K562 (cell line): ENCODE data around the gene PLCB4. TPM values are rescaled to one million over a fixed set of nuclear protein-coding genes. Genes with fewer than 3 reads are reported as not detected.

ENCODE experiments used
- ATAC-seq: fragments of 200-7000 bp; cut with Tn5 transposase; 3 replicates; pipeline ENCODE4 v1.9.1; 2020; ENCODE audit warnings: moderate library complexity
- BruUV-seq: library from RNA; stranded (reverse); fragments of 400-500 nt; replicated peaks from 2 replicates; lab custom pipeline; 2021; lab: Mats Ljungman, UMichigan
- CTCF ChIA-PET: fragments of 300-600 bp; formaldehyde crosslinking; extraction: SDS; loops from one replicate; lab custom pipeline; 2021; ENCODE audit warnings: low intra/inter-chr PET ratio; lab: Yijun Ruan, JAX
- POLR2A ChIA-PET: fragments of 300-600, 350-650 bp; sonication (Branson Sonifier 250); formaldehyde crosslinking; extraction: SDS; loops from one replicate; lab custom pipeline; 2021; ENCODE audit warnings: antibody characterized with exemption, inconsistent platforms; lab: Yijun Ruan, JAX
- DNase-seq, 4 experiments: peaks; one replicate each; pipeline versions ENCODE4 v3.0.0 to v3.0.0-alpha.2; 2011 to 2018; ENCODE audit warnings: low spot score in 3 of 4, mixed read lengths in 3 of 4; ENCODE audit errors: extremely low read depth in 1 of 4
- FAIRE-seq: peaks from 2 replicates; lab custom pipeline; 2011; peaks lifted over from hg19 to GRCh38; lab: Jason Lieb, UNC
- H2AFZ ChIP-seq: 2 replicates; pipeline ENCODE4 v1.6.0; 2011; ENCODE audit warnings: low read depth, low read length, control low read depth, inconsistent platforms
- H3K27ac ChIP-seq: fragments of 200-600 bp; 3 replicates; pipeline ENCODE4 v1.8.0; 2011; ENCODE audit warnings: low read depth, mild to moderate bottlenecking, control low read depth, inconsistent platforms, low read length, moderate library complexity, mixed read lengths; ENCODE audit errors: extremely low read depth
- H3K27me3 ChIP-seq, 2 experiments: fragments of 300-600 bp in 1 of 2; 2 replicates in 1 of 2; 3 replicates in 1 of 2; pipeline versions ENCODE4 v1.6.0 to v1.8.0; 2011; ENCODE audit warnings: inconsistent platforms in 2 of 2, low read length in 2 of 2, mild to moderate bottlenecking in 1 of 2, mixed read lengths in 1 of 2, moderate library complexity in 1 of 2; ENCODE audit not compliant: control insufficient read depth in 2 of 2, insufficient read depth in 2 of 2
- H3K36me3 ChIP-seq: fragments of 300-600 bp; 3 replicates; pipeline ENCODE4 v1.8.0; 2011; ENCODE audit warnings: mild to moderate bottlenecking, low read length, inconsistent platforms; ENCODE audit not compliant: control insufficient read depth, insufficient read depth
- H3K4me1 ChIP-seq, 2 experiments: fragments of 200-600 bp in 1 of 2; replicated peaks in 1 of 2; 2 replicates in 1 of 2; 3 replicates in 1 of 2; pipeline versions ENCODE4 v1.5.1 to v1.8.0; 2011; ENCODE audit warnings: inconsistent platforms in 2 of 2, low read length in 2 of 2, mild to moderate bottlenecking in 1 of 2, mixed read lengths in 1 of 2, moderate library complexity in 1 of 2; ENCODE audit not compliant: control insufficient read depth in 2 of 2, insufficient read depth in 2 of 2
- H3K4me2 ChIP-seq: 2 replicates; pipeline ENCODE4 v1.6.1; 2011; ENCODE audit warnings: low read length, control low read depth, inconsistent platforms, mixed read lengths; ENCODE audit not compliant: insufficient read depth
- H3K4me3 ChIP-seq: fragments of 200-600 bp; sonication (generic), shearing (Covaris generic); 2 replicates; pipeline ENCODE4 v1.5.1; 2016; ENCODE audit warnings: control low read depth, inconsistent platforms
- H3K79me2 ChIP-seq: fragments of 200-600 bp; 3 replicates; pipeline ENCODE4 v1.8.0; 2011; ENCODE audit warnings: low read length, inconsistent platforms; ENCODE audit not compliant: control insufficient read depth, insufficient read depth
- H3K9ac ChIP-seq, 2 experiments: 2 replicates each; pipeline versions ENCODE4 v1.6.0 to v1.6.1; 2011; ENCODE audit warnings: low read depth in 2 of 2, low read length in 2 of 2, control low read depth in 1 of 2, inconsistent platforms in 1 of 2, mild to moderate bottlenecking in 1 of 2, mixed read lengths in 1 of 2; ENCODE audit not compliant: insufficient read depth in 1 of 2
- H3K9me1 ChIP-seq: one replicate; pipeline ENCODE4 v1.6.0; 2011; ENCODE audit warnings: inconsistent platforms, mild to moderate bottlenecking, low read length, moderate library complexity; ENCODE audit not compliant: control insufficient read depth, insufficient read depth
- H3K9me3 ChIP-seq: replicated peaks from 2 replicates; pipeline ENCODE4 v1.5.1; 2011; ENCODE audit warnings: low read depth, low read length, inconsistent platforms; ENCODE audit not compliant: control insufficient read depth, insufficient read depth
- H4K20me1 ChIP-seq: replicated peaks from 2 replicates; pipeline ENCODE4 v1.6.1; 2011; ENCODE audit warnings: low read length, inconsistent platforms, mixed read lengths; ENCODE audit not compliant: control insufficient read depth, insufficient read depth
- BRCA1 ChIP-seq, 2 experiments: fragments of 450-650 bp in 1 of 2; sonication (generic) in 1 of 2; formaldehyde crosslinking in 1 of 2; IDR thresholded peaks; 2 replicates each; pipeline versions ENCODE4 v1.5.0 to v1.6.1; 2017 to 2020; ENCODE audit warnings: mild to moderate bottlenecking in 1 of 2, missing genetic modification reagents in 1 of 2
- CCNT2 ChIP-seq: IDR thresholded peaks from 2 replicates; pipeline ENCODE4 v1.6.1; 2011; ENCODE audit warnings: borderline replicate concordance, low read depth, mild to moderate bottlenecking, moderate library complexity, mixed read lengths, low read length; ENCODE audit not compliant: insufficient read length; ENCODE audit errors: extremely low read depth
- CHD2 ChIP-seq: IDR thresholded peaks from 2 replicates; pipeline ENCODE4 v1.6.1; 2011; ENCODE audit warnings: low read depth, low read length
- DDX20 ChIP-seq: fragments of 450-650 bp; IDR thresholded peaks from 2 replicates; pipeline ENCODE4 v1.6.1; 2016; ENCODE audit warnings: missing genetic modification characterization, low read depth, mild to moderate bottlenecking, missing compliant biosample characterization, moderate library complexity
- EGR1 ChIP-seq: fragments of 450-650 bp; conservative IDR thresholded peaks from 2 replicates; pipeline ENCODE4 v1.6.1; 2017; ENCODE audit warnings: mild to moderate bottlenecking
- FOXA3 ChIP-seq, 2 experiments: fragments of 450-650 bp in 1 of 2; sonication (generic) in 1 of 2; formaldehyde crosslinking; IDR thresholded peaks in 1 of 2; conservative IDR thresholded peaks in 1 of 2; 2 replicates each; pipeline versions ENCODE4 v1.4.0 to v1.8.0; 2020 to 2022; ENCODE audit warnings: mild to moderate bottlenecking in 2 of 2, missing genetic modification reagents in 1 of 2
- GTF3C2 ChIP-seq: IDR thresholded peaks from 3 replicates; pipeline ENCODE4 v1.6.1; 2011; ENCODE audit warnings: borderline replicate concordance, mild to moderate bottlenecking, moderate library complexity; ENCODE audit not compliant: insufficient read length; ENCODE audit errors: extremely low read depth
- NR3C1 ChIP-seq: sonication (generic); formaldehyde crosslinking; IDR thresholded peaks from 2 replicates; pipeline ENCODE4 v1.8.1; 2022; ENCODE audit warnings: missing genetic modification reagents
- TBP ChIP-seq: optimal IDR thresholded peaks from 2 replicates; pipeline ENCODE3; 2011; ENCODE audit warnings: low read depth, low read length, improper control_type of control experiment
- U2AF2 ChIP-seq: fragments of 200-400 bp; formaldehyde crosslinking; optimal IDR thresholded peaks from 2 replicates; pipeline ENCODE3; 2017; ENCODE audit warnings: low read depth, mild to moderate bottlenecking, low read length
- ZNF398 ChIP-seq: fragments of 250-450 bp; sonication (Bioruptor Pico); IDR thresholded peaks from 2 replicates; pipeline ENCODE4 v1.8.0; 2021; ENCODE audit warnings: moderate library complexity, mild to moderate bottlenecking, inconsistent platforms
- ZNF436 ChIP-seq: fragments of 250-450, 450-650 bp; sonication (Bioruptor Pico); formaldehyde crosslinking; IDR thresholded peaks from 2 replicates; pipeline ENCODE4 v1.7.0; 2020; ENCODE audit warnings: mild to moderate bottlenecking
- ZNF583 ChIP-seq: fragments of 250-450 bp; sonication (Bioruptor Pico); IDR thresholded peaks from 2 replicates; pipeline ENCODE4 v1.4.0; 2020
- WGBS: fragments of 100-300 bp; shearing (Covaris generic); methylation state at CpG from one replicate; pipeline ENCODE4 v1.1.6; 2016; ENCODE audit warnings: low coverage, mixed read lengths; ENCODE audit not compliant: insufficient coverage; ENCODE audit errors: missing lambda C conversion rate; 5-methylcytosine and 5-hydroxymethylcytosine counted together
- in situ Hi-C: fragments of 300-500 bp; cut with MboI; formaldehyde crosslinking; loops from 4 replicates; pipeline ENCODE4 v1.15.0; 2018; ENCODE audit warnings: inconsistent platforms, mixed read lengths
- intact Hi-C: fragments of 100-400 bp; cut with micrococcal nuclease; formaldehyde crosslinking; loops from 2 replicates; pipeline ENCODE4 v1.14.2; 2022
- polyA plus RNA-seq, 8 experiments: library from polyadenylated mRNA; depleted of rRNA in 4 of 8; stranded (reverse) in 5 of 8; unstranded in 3 of 8; fragments of >200 nt; fragmentation: Nextera tagmentation in 2 of 8; fragmentation: Illumina TruSeq in 1 of 8; extraction: Ambion mirVana in 2 of 8; extraction: Trizol in 1 of 8; gene quantifications; 2 replicates each; pipeline versions ENCODE4 v1.2.1 to v1.2.3, GENCODE V29; 2011 to 2014; ENCODE audit warnings: inconsistent platforms in 1 of 8, missing spikeins in 1 of 8
- total RNA-seq, 7 experiments: library from RNA; depleted of rRNA in 6 of 7; stranded (reverse); fragments of >200 nt in 6 of 7; fragmentation: Illumina TruSeq in 2 of 7; extraction: Trizol in 2 of 7; gene quantifications; 2 replicates each; pipeline versions ENCODE4 v1.2.1 to v1.2.3, GENCODE V29; 2011 to 2021; ENCODE audit warnings: low replicate concordance in 1 of 7
- TF ChIP-seq, protein P1 (sequence below): sonication (generic); IDR thresholded peaks from 2 replicates; pipeline ENCODE4 v1.6.1; 2016
- TF ChIP-seq, protein P2 (sequence below): fragments of 450-650 bp; formaldehyde crosslinking; IDR thresholded peaks from 2 replicates; pipeline ENCODE4 v1.4.0; 2020; ENCODE audit warnings: mild to moderate bottlenecking, moderate library complexity

Gene PLCB4
- total and polyA plus RNA-seq, 9 of the 15 experiments (the other 6 are each of a cell fraction or from before 2014, with no cell fraction given): 0.20 to 2.9 (median 0.52) TPM

DNA sequence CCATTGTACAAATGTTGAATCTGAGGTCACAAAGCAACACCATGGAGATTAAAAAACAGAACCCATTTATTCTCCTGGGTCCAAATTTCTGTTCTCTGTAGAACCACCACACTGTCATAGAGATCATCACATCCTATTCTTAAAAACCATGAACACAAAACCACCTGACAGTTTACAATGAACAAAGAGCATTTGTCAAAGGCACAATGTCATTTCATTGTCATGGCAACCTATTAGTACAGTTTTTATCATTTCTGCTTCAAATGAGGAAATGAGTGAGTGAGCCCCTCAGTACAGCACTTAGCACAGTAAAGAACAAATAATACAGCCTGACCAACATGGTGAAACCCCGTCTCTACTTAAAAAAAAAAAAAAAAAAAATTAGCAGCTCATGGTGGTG, 422.4 kb downstream of the PLCB4 start:
- CTCF ChIA-PET: no interaction called here
- no peak for FAIRE-seq
- TF ChIP-seq BRCA1 (IDR thresholded peaks at IDR 0.05) (no peak), BRCA1 (CRISPR knock-in tag; IDR thresholded peaks at IDR 0.05) (no peak), NR3C1 (no peak), U2AF2 (no peak), ZNF436 (no peak), ZNF398 (CRISPR knock-in tag) (no peak), CCNT2 (no peak), EGR1 (no peak), GTF3C2 (no peak), ZNF583 (CRISPR knock-in tag) (no peak), DDX20 (no peak), FOXA3 (CRISPR knock-in tag; conservative IDR thresholded peaks at IDR 0.05 in 1 of 2, IDR thresholded peaks at IDR 0.05 in 1 of 2) (no peak), TBP (no peak), CHD2 (no peak)
- TF ChIP-seq, protein P1, sequence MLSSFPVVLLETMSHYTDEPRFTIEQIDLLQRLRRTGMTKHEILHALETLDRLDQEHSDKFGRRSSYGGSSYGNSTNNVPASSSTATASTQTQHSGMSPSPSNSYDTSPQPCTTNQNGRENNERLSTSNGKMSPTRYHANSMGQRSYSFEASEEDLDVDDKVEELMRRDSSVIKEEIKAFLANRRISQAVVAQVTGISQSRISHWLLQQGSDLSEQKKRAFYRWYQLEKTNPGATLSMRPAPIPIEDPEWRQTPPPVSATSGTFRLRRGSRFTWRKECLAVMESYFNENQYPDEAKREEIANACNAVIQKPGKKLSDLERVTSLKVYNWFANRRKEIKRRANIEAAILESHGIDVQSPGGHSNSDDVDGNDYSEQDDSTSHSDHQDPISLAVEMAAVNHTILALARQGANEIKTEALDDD: no peak
- TF ChIP-seq, protein P2, sequence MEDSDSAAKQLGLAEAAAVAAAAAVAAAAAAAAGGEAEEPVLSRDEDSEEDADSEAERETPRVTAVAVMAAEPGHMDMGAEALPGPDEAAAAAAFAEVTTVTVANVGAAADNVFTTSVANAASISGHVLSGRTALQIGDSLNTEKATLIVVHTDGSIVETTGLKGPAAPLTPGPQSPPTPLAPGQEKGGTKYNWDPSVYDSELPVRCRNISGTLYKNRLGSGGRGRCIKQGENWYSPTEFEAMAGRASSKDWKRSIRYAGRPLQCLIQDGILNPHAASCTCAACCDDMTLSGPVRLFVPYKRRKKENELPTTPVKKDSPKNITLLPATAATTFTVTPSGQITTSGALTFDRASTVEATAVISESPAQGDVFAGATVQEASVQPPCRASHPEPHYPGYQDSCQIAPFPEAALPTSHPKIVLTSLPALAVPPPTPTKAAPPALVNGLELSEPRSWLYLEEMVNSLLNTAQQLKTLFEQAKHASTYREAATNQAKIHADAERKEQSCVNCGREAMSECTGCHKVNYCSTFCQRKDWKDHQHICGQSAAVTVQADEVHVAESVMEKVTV (CRISPR knock-in tag): no peak

More for the DNA sequence above, 422.4 kb downstream of the PLCB4 start:
- H3K27ac ChIP-seq: no peak overlapping the region
- H3K4me3 ChIP-seq: no peak overlapping the region
- no TSS peak for BruUV-seq
- no peaks in the 10 kb centered on the region for H3K4me1 ChIP-seq
- H2AFZ ChIP-seq: no peak overlapping the region
- ATAC-seq (no peak), DNase-seq (no peak)
- H3K27me3 ChIP-seq: no peaks in the 10 kb centered on the region
- H3K36me3 ChIP-seq: no peaks in the 10 kb centered on the region
- WGBS: no CpG with 5 or more reads among the region's 1 CpG
- H3K4me2 ChIP-seq: no peak overlapping the region
- POLR2A ChIA-PET: no interaction called here
- intact Hi-C loops (no loop called here), in situ Hi-C loops (no loop called here)
- H3K9me1 ChIP-seq: no peaks in the 10 kb centered on the region
- no peaks in the 10 kb centered on the region for H3K9me3 ChIP-seq
- H3K9ac ChIP-seq: no peak overlapping the region
- H4K20me1 ChIP-seq: no peaks in the 10 kb centered on the region
- no peaks in the 10 kb centered on the region for H3K79me2 ChIP-seq
